ENCODE results near the gene DLG2.

DLG2 gene

GRCh38 chr11:83722392-83723119 lies 1904.6 kb downstream of the DLG2 start:
- no peak overlapping the region for H3K4me3 Mint-ChIP-seq
- H3K4me1 Mint-ChIP-seq: peaks cover 19% of the 10 kb centered on the region
- H3K27me3 Mint-ChIP-seq (ENCODE audit: low read depth): peaks cover 3% of the 10 kb centered on the region
- TF ChIP-seq CTCF (IDR thresholded peaks at IDR 0.05; ENCODE audit: unreplicated experiment in 3 of 3): no peak
- H3K9me3 Mint-ChIP-seq: no peaks in the 10 kb centered on the region
- H3K36me3 Mint-ChIP-seq (ENCODE audit: low read depth): no peaks in the 10 kb centered on the region
- H3K27ac Mint-ChIP-seq: no peak overlapping the region

- peaks cover 19% of the 10 kb centered on the region for H3K4me1 Mint-ChIP-seq
- H3K27ac Mint-ChIP-seq: no peak overlapping the region
- no peaks in the 10 kb centered on the region for H3K36me3 Mint-ChIP-seq (ENCODE audit: low read depth)
- TF ChIP-seq CTCF (IDR thresholded peaks at IDR 0.05; ENCODE audit: unreplicated experiment in 3 of 3): no peak
- H3K4me3 Mint-ChIP-seq: no peak overlapping the region
- H3K27me3 Mint-ChIP-seq (ENCODE audit: low read depth): peaks cover 3% of the 10 kb centered on the region
- H3K9me3 Mint-ChIP-seq: no peaks in the 10 kb centered on the region
Measured at GRCh38 chr11:83721263-83721662, 1905.9 kb downstream of the DLG2 start.

GRCh38 chr11:83720675-83721074 lies 1906.5 kb downstream of the DLG2 start:
- Mint-ChIP-seq H3K4me3 (no peak overlapping the region), H3K36me3 (ENCODE audit: low read depth) (no peaks in the 10 kb centered on the region), H3K9me3 (no peaks in the 10 kb centered on the region), H3K4me1 (peaks cover 17% of the 10 kb centered on the region), H3K27ac (no peak overlapping the region), H3K27me3 (ENCODE audit: low read depth) (peaks cover 3% of the 10 kb centered on the region)
- TF ChIP-seq CTCF (IDR thresholded peaks at IDR 0.05; ENCODE audit: unreplicated experiment in 3 of 3): no peak

- Mint-ChIP-seq H3K27ac (no peak overlapping the region), H3K4me3 (no peak overlapping the region), H3K4me1 (peaks cover 6% of the 10 kb centered on the region), H3K36me3 (ENCODE audit: low read depth) (no peaks in the 10 kb centered on the region), H3K27me3 (ENCODE audit: low read depth) (peaks cover 3% of the 10 kb centered on the region), H3K9me3 (no peaks in the 10 kb centered on the region)
- TF ChIP-seq CTCF (IDR thresholded peaks at IDR 0.05; ENCODE audit: unreplicated experiment in 3 of 3): no peak
Measured at GRCh38 chr11:83717537-83717936, 1909.6 kb downstream of the DLG2 start.

GRCh38 chr11:83715927-83716535 lies 1911.1 kb downstream of the DLG2 start:
- Mint-ChIP-seq H3K4me1 (peaks cover 6% of the 10 kb centered on the region), H3K27ac (no peak overlapping the region), H3K27me3 (ENCODE audit: low read depth) (peaks cover 3% of the 10 kb centered on the region), H3K4me3 (no peak overlapping the region), H3K36me3 (ENCODE audit: low read depth) (no peaks in the 10 kb centered on the region), H3K9me3 (no peaks in the 10 kb centered on the region)
- no peak for TF ChIP-seq CTCF (IDR thresholded peaks at IDR 0.05; ENCODE audit: unreplicated experiment in 3 of 3)

- Mint-ChIP-seq H3K4me1 (peaks cover 6% of the 10 kb centered on the region), H3K9me3 (no peaks in the 10 kb centered on the region)
Measured at GRCh38 chr11:83713708-83714107, 1913.4 kb downstream of the DLG2 start.

More at GRCh38 chr11:83713708-83714107, 1913.4 kb downstream of the DLG2 start:
- H3K4me3 Mint-ChIP-seq: no peak overlapping the region
- H3K36me3 Mint-ChIP-seq (ENCODE audit: low read depth): no peaks in the 10 kb centered on the region
- no peaks in the 10 kb centered on the region for H3K27me3 Mint-ChIP-seq (ENCODE audit: low read depth)
- TF ChIP-seq CTCF (IDR thresholded peaks at IDR 0.05; ENCODE audit: unreplicated experiment in 3 of 3): no peak
- no peak overlapping the region for H3K27ac Mint-ChIP-seq

All from nephron (organoid).